ENCODE data around the gene CENPA. TPM values are rescaled to one million over a fixed set of nuclear protein-coding genes. Genes with fewer than 3 reads are reported as not detected.

Gene CENPA
- 38.5 and 45.8 TPM in 2 replicates for total RNA-seq (2016; rRNA removed; fragmentation: Illumina TruSeq; extraction: Trizol)
- 27.1 and 37.2 TPM in 2 replicates for total RNA-seq (2016; cell fraction: cytosol; rRNA removed; fragmentation: Illumina TruSeq; extraction: Trizol; ENCODE audit: low read depth)
- total RNA-seq (2016; cell fraction: insoluble cytoplasmic fraction; rRNA removed; fragmentation: Illumina TruSeq; extraction: Trizol) = 39.2 and 39.7 TPM in 2 replicates
- 50.6 and 55.2 TPM in 2 replicates for total RNA-seq (2016; cell fraction: membrane; rRNA removed; fragmentation: Illumina TruSeq; extraction: Trizol)
- 16.6 and 16.9 TPM in 2 replicates for total RNA-seq (2016; cell fraction: nucleus; rRNA removed; fragmentation: Illumina TruSeq; extraction: Trizol)
- polyA plus RNA-seq (2011; rRNA removed) = 19.6 and 28.5 TPM in 2 replicates
- polyA plus RNA-seq (2011; cell fraction: cytosol; rRNA removed) = 18.7 and 25.1 TPM in 2 replicates
- 8.8 and 11.8 TPM in 2 replicates for polyA plus RNA-seq (2011; cell fraction: nucleus; rRNA removed)
- polyA plus RNA-seq (2012) = 10.6 and 18.8 TPM in 2 replicates
- 28.0 and 40.7 TPM in 2 replicates for polyA plus RNA-seq (2016; cell fraction: cytosol; fragmentation: Illumina TruSeq; extraction: Trizol; ENCODE audit: low read depth)
- 52.5 and 56.7 TPM in 2 replicates for polyA plus RNA-seq (2016; cell fraction: insoluble cytoplasmic fraction; fragmentation: Illumina TruSeq; extraction: Trizol; ENCODE audit: low read depth)
- polyA plus RNA-seq (2016; cell fraction: membrane; fragmentation: Illumina TruSeq; extraction: Trizol; ENCODE audit: low read depth) = 39.4 and 51.0 TPM in 2 replicates
- polyA plus RNA-seq (2016; cell fraction: nucleus; fragmentation: Illumina TruSeq; extraction: Trizol; ENCODE audit: insufficient read depth, low read depth) = 36.5 and 39.2 TPM in 2 replicates
- polyA minus RNA-seq (2011; rRNA and poly(A)+ RNA removed; ENCODE audit: low replicate concordance) = 18.6 and 61.4 TPM in 2 replicates
- 6.7 and 8.0 TPM in 2 replicates for polyA minus RNA-seq (2011; cell fraction: cytosol; rRNA and poly(A)+ RNA removed)
- 9.1 and 11.3 TPM in 2 replicates for polyA minus RNA-seq (2011; cell fraction: nucleus; rRNA and poly(A)+ RNA removed)
- percentile 65 among the genes with signal in this experiment for Bru-seq, nascent RNA
- BruChase-seq, experiment 1, labeled RNA remaining after a 6-hour chase = percentile 74 among the genes with signal in this experiment
- BruChase-seq, experiment 2, labeled RNA remaining after a 2-hour chase = percentile 72 among the genes with signal in this experiment
- long read RNA-seq, experiment 1, transcript CENPA-202 (5 exons, 1,452 nt) = major isoform, 13 of 104 reads
- long read RNA-seq, experiment 1, partial matches to known transcripts = 0 of 104 reads
- long read RNA-seq, experiment 1, other reads (novel, unspliced or antisense) = 89 of 104 reads
- long read RNA-seq, experiment 2, transcript CENPA-202 (5 exons, 1,452 nt) = major isoform, 12 of 64 reads
- long read RNA-seq, experiment 2, partial matches to known transcripts = 2 of 64 reads
- long read RNA-seq, experiment 2, other reads (novel, unspliced or antisense) = 47 of 64 reads

DNA sequence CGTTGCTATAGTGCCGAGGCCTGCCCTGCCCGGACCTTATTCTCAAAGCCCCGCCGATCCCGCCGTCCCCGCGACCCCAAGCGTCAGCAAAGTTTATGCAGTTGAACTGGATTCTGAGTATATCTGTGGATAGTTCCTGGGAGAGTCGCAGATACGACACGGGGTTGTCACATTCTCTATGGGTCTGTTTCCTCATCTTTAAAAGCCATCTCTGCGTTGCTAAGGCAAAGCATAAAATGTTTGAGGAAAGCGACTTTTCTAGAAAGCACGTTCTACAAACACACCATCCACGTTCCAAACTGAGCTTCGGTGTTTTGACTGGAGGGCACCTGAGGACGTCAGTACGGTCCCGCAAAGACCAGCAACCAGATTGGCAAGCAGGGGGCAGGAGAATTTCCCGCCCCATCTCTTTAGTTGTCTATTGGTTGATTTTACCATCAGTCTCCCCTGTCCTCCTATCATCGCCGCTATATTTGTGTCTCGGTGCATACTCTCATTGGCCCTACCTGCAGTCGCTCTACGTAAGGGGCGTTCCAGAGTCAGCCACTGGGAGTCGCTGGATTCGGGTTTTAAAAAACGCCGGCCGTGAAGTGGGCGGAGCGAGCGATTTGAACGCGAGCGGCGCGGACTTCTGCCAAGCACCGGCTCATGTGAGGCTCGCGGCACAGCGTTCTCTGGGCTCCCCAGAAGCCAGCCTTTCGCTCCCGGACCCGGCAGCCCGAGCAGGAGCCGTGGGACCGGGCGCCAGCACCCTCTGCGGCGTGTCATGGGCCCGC is at the start of gene CENPA:
Gene CENPA (plus strand): TSS at position 626 of the 776 bp plus-strand sequence. CDS start 141 bp downstream, at position 767.
- no TSS peak for BruUV-seq (replicated peaks)
- H3K4me3 ChIP-seq (replicated peaks in 1 of 3; ENCODE audit: insufficient read depth in 1 of 3, low read depth in 2 of 3, low read length in 3 of 3) = peak within 1 kb of the TSS; percentile 91 to 92 (median 91)
- H3K36me3 ChIP-seq (replicated peaks in 1 of 2; ENCODE audit: control insufficient read depth in 1 of 2, insufficient read depth in 2 of 2, low read length in 2 of 2) = peaks cover 1 to 11% of the 10 kb centered on the region in 2 experiments; a peak in 2 of 5 replicates
- no peaks in the 10 kb centered on the region; a peak in 1 of 5 replicates for H3K27me3 ChIP-seq (ENCODE audit: control insufficient read depth in 1 of 2, insufficient read depth in 2 of 2, low read length in 2 of 2)
- DNase-seq (ENCODE audit: low spot score) = peak; percentile 100
- peak; percentile 99 for FAIRE-seq
- H3K9ac ChIP-seq (ENCODE audit: insufficient read depth, low read depth, low read length) = peak within 1 kb of the TSS; percentile 84
- ChIA-PET POLR2A (interaction anchor here (0.7 to 1.9 kb wide), 5 partner anchors 9 to 27 kb away, joined by 3 to 7 read pairs (median 3); partner anchors contain the start of gene SLC35F6), CTCF (ENCODE audit: low intra/inter-chr PET ratio, low total read pairs) (interaction anchor here (1.3 kb wide), 1 partner anchor 21 kb away, joined by 3 read pairs; the partner anchor contains the start of gene SLC35F6)
- in situ Hi-C loops (cut with HindIII; ENCODE audit: extremely low pct_ligation_motif_present, low pct_unique_long_range_greater_than_20kb) (no loop called here), intact Hi-C loops (cut with micrococcal nuclease; ENCODE audit: unreplicated experiment) (loop anchor here (1.0 to 5.0 kb wide), 3 partner anchors 13 to 543 kb away; partner anchors contain the start of genes HADHA and HADHB)
- peak within 1 kb of the TSS; percentile 84 for H3K4me2 ChIP-seq (ENCODE audit: low read depth, low read length)
- WGBS (ENCODE audit: low lambda C conversion rate) = 4% methylated on average over 44 of the region's 55 CpGs
- H3K79me2 ChIP-seq (ENCODE audit: insufficient read depth, low read length) = peaks cover 42% of the 10 kb centered on the region
- H2AFZ ChIP-seq (ENCODE audit: low read length) = peak within 1 kb of the TSS; percentile 79
- peaks cover 51% of the 10 kb centered on the region for H3K4me1 ChIP-seq (ENCODE audit: insufficient read depth, low read length)
- H4K20me1 ChIP-seq (ENCODE audit: insufficient read depth, low read length) = no peaks in the 10 kb centered on the region
- no peaks in the 10 kb centered on the region for H3K9me3 ChIP-seq (ENCODE audit: low read length)
- ATAC-seq = peak; percentile 99
- H3K27ac ChIP-seq (ENCODE audit: extremely low read length, insufficient read depth, low read length) = peak within 1 kb of the TSS; percentile 60
- TF ChIP-seq STAG1 (CRISPR knock-in tag; IDR thresholded peaks at IDR 0.05) (no peak), ZMYM2 (CRISPR knock-in tag; IDR thresholded peaks at IDR 0.05) (peak; percentile 93), GABPA (IDR thresholded peaks at IDR 0.05; ENCODE audit: low read depth, low read length) (no peak), GABPA (CRISPR knock-in tag; IDR thresholded peaks at IDR 0.05; ENCODE audit: low read depth) (peak; percentile 61), PRMT3 (CRISPR knock-in tag; IDR thresholded peaks at IDR 0.05; ENCODE audit: borderline replicate concordance, low read depth) (peak; percentile 94), HNF1A (IDR thresholded peaks at IDR 0.05; ENCODE audit: low read depth) (no peak), HNF1A (CRISPR knock-in tag; IDR thresholded peaks at IDR 0.05; ENCODE audit: borderline replicate concordance) (no peak), SRSF1 (optimal IDR thresholded peaks at IDR 0.05; ENCODE audit: low read depth, low read length) (no peak), SOX5 (CRISPR knock-in tag; IDR thresholded peaks at IDR 0.05; ENCODE audit: borderline replicate concordance) (peak; percentile 76), GPN1 (CRISPR knock-in tag; IDR thresholded peaks at IDR 0.05; ENCODE audit: borderline replicate concordance) (no peak), ZNF430 (CRISPR knock-in tag; IDR thresholded peaks at IDR 0.05) (peak; percentile 98), SMARCC2 (IDR thresholded peaks at IDR 0.05) (no peak)

All from HepG2 (cell line).